Measurements from ENCODE around the gene DLK2. TPM values are rescaled to one million over a fixed set of nuclear protein-coding genes. Genes with fewer than 3 reads are reported as not detected.

Gene DLK2
- total RNA-seq, 2 experiments from 2014 or later = 1.2 to 1.4 TPM

DNA sequence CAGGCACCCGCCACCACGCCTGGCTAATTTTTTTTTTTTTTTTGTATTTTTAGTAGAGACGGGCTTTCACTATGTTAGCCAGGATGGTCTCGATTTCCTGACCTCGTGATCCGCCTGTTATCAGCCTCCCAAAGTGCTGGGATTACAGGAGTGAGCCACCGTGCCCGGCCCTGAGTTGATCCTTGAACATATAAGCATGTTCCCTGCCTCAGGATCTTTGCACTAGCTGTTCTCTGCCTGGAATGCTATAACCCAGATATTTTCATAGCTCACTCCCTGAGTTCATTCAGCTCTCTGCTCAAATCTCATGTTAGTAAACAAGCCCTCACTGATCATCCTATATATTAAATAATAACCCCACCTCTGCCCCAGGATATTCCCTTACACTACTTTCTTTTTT, 9.0 kb upstream of the DLK2 start:
- CTCF ChIA-PET = interaction anchor here (0.7 to 1.3 kb wide), 3 partner anchors 11 to 366 kb away, joined by 3 read pairs; no protein-coding TSS in a partner anchor
- POLR2A ChIA-PET = interaction anchor here (0.7 kb wide), 1 partner anchor 11 kb away, joined by 3 read pairs; no protein-coding TSS in a partner anchor

DNA sequence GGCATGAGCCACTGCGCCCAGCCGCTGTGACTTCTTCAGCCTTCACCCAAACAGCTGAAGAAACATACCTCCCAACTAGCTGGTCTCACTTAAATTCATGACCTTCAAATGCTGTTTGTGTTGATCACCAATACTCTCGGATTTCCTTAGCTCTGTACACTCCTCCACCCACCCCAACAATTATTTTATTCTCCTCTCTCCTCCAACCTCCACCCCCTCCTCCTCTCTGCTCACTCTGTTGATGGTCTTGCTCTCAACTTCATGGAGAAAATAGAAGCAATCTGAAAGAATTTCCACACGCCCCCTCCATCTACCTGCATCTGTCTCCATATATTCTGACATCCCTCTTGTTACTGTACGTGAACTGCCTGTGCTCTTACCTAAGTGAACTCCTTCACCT, 6.6 kb upstream of the DLK2 start:
- POLR2A ChIA-PET = no interaction called here
- CTCF ChIA-PET = interaction anchor here (0.9 to 1.0 kb wide), 2 partner anchors 43 to 45 kb away, joined by 3 read pairs; no protein-coding TSS in a partner anchor

DNA sequence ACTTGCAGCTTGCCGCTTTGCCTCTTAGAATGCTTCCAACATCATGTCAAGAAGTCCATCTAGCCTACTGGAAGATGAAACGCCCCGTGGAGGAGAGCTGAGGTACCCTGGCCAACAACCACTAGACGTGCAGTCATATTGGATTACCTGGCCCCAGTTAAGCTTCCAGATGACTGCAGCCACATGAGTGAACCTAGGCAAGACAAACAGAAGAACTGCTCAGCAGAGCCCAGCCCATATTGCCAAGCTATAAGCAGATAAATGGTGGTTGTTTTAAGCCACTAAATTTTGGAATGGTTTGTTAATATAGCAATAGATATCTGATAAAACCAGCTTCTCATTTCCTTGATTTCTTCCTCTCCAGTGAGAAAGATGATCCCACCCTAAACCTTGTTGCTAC, 4.7 kb upstream of the DLK2 start:
- CTCF ChIA-PET = no interaction called here
- POLR2A ChIA-PET = no interaction called here

DNA sequence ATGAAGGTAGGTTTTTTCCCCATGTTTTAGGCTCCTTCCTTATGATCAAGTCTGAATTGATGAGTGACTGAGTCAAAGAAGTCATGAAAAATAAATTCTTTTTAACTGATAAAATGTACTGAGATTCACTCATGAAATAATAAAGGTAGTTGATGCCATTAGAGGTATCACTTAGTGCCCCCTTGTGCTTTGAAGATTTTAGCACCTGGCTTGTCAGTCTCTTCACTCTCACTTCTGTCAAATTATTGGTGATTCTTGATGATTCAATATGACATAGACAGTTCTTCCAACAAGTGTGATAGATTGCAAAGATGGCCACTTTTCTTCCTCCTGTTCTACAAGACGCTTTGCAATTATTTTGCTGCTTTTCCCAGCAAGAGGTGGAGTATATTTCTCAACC, 4.2 kb upstream of the DLK2 start:
- CTCF ChIA-PET = no interaction called here
- POLR2A ChIA-PET = no interaction called here

DNA sequence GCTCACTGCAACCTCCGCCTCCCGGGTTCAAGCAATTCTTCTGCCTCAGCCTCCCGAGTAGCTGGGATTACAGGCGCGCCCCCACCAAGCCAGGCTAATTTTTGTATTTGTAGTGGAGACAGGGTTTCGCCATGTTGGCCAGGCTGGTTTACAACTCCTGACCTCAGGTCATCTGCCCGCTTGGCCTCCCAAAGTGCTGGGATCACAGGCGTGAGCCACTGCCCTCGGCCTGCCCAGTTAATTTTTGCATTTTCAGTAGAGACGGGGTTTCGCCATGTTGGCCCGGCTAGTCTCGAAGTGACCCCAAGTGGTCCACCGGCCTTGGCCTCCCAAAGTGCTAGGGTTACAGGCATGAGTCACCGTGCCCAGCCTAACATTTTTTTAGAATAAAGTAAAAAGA, 2.8 kb upstream of the DLK2 start:
- ChIA-PET POLR2A (interaction anchor here (0.7 kb wide), 1 partner anchor 31 kb away, joined by 7 read pairs; the partner anchor contains the start of gene ABCC10), CTCF (interaction anchor here (5.3 kb wide), 1 partner anchor 48 kb away, joined by 33 read pairs; no protein-coding TSS in a partner anchor)

DNA sequence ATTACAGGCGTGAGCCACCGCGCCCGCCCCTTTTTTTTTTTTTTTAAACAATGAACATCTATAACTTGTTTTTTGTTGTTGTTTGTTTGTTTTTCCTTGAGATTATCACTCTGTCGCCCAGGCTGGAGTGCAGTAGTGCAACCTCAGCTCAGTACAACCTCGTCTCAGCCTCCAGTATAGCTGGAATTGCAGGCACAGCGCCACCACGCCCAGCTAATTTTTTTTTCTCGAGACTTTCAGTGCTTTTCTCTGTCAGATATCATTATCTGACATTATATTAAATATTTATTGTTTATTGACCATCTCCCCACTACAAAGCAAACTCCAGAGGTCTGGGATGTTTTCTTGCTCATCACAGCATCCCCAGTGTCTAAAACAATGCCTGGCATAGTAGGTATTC, 2.3 kb upstream of the DLK2 start:
- POLR2A ChIA-PET = interaction anchor here (0.6 to 0.7 kb wide), 3 partner anchors 20 to 47 kb away, joined by 3 to 7 read pairs (median 4); partner anchors contain the start of genes ABCC10 and TJAP1
- CTCF ChIA-PET = interaction anchor here (5.3 kb wide), 1 partner anchor 49 kb away, joined by 33 read pairs; no protein-coding TSS in a partner anchor

DNA sequence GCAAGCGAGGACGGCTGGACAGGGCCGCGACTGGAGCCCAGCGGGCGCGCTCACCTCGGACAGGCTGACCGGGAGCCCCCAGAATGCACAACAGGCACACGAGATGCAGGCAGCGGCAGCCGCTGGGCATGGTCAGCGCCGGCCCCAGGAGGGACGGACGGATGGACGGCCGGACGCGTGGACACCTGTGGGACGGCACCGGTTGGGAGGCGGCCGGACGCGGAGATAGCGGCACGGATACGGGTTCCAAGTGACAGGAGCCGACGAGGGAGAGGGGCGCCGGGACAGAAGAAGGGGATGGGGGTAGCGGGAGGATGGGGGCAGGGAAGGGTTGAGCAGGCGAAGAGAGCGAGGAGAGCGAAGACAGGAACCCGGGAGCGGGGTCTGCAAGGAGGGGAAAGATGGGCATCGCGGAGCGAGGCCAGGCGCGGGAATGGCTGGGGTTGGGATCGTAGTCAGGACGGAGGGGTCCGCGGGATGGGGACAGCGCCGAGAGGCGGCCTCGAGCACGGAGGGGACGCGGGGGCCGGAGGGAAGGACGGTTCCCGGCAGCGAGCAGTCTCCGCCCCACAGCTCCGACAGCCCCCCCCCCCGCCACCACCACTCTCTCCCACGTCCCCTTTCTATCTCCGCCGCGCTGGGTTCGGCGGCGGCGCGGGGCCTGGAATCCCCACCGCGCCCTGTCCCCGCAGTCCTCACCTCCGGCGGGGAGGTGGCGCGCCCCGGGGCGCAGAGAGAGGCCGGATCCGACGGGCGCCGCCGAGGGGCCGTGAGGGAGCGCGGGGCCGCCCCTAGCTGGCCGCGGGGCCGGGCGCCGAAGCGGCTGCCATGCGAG, 435 bp downstream of the DLK2 start:
- CTCF ChIA-PET = interaction anchor here (0.5 to 5.3 kb wide), 7 partner anchors 14 to 51 kb away, joined by 3 to 33 read pairs (median 3); partner anchors contain the start of gene TJAP1
- POLR2A ChIA-PET = interaction anchor here (0.5 to 1.5 kb wide), 4 partner anchors 22 to 86 kb away, joined by 4 to 8 read pairs (median 7); partner anchors contain the start of genes TJAP1 and ZNF318

DNA sequence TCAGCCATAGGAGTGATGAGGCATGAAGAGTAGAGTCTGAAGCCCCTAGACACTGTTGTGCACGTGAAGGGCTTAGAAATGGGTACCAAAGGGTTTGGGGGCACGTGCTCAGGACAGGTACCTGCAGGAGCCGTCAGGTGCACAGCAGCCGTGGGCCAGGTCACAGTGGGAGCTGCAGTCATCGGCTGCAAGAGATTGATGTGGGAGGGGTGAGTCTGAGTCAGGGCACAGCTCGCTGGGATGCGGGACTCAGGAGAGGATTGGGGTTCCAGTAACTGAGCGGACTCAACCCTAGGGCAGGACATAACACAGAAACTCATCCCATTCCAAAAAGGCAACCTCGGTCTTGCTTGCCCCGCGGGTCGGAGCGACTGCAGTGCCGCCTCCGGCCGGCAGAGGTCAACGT, 1.1 kb downstream of the DLK2 start:
- POLR2A ChIA-PET = interaction anchor here (0.5 kb wide), 1 partner anchor 75 kb away, joined by 4 read pairs; no protein-coding TSS in a partner anchor
- CTCF ChIA-PET = interaction anchor here (1.4 to 5.3 kb wide), 2 partner anchors 46 to 52 kb away, joined by 3 to 33 read pairs; no protein-coding TSS in a partner anchor

DNA sequence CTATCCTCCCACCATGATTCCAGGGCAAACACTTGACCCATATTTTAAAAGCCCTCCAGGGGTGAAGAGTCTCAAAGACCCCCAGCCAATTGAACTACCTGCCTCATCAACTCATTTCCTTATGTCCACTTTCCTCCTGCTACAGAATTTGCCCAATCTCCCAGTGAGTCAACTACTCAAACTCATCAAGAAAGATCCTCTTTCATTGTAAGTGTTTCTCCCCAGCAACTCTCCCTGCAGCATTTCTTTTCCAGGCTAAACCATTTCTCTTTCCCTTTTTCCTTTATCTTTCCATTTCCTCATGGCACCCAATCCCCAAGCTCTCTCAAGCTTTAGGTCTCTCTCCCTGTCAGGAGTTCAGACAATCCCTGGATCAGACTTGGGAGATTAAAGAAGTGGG, 1.5 kb downstream of the DLK2 start:
- ChIA-PET POLR2A (interaction anchor here (0.5 kb wide), 1 partner anchor 10 kb away, joined by 3 read pairs; no protein-coding TSS in a partner anchor), CTCF (interaction anchor here (0.6 to 5.3 kb wide), 3 partner anchors 47 to 103 kb away, joined by 3 to 33 read pairs (median 7); no protein-coding TSS in a partner anchor)

DNA sequence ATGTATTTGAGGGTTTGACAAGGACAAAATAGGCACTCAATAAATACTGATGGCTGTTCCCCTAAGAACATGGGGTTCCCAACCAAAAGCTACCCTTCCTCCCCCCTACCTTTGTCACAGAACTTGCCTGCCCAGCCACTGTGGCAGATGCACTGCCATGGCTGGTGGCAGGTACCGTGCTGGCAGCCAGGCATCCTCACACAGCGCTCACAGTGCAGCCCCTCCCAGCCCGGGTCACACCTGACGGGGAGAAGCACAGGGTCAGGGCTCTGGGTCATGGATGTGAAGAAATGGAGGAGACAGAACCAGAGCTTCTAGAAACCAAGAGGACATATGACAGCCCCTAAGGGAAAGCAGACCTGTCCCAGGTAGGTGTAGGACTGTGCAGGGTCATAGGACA, 2.5 kb downstream of the DLK2 start:
- ChIA-PET POLR2A (no interaction called here), CTCF (interaction anchor here (1.4 kb wide), 1 partner anchor 229 kb away, joined by 4 read pairs; no protein-coding TSS in a partner anchor)

DNA sequence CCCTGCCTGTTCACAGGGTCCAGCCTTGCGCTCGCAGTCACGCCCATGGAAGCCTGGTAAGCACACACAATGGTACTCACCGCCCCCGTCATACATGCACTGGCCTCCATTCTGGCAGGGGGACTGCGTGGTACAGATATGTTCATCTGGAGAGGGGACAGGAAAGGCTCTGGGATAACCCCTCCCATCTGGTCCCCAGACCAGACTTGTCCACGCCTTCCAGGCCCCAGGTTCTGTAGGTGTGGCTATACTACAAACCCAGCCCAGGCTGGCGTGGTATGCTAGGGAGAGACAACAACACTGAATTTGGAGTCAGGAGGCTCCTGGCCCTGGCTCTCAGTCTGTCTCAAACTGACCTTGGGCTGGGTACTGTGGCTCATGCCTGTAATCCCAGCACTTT, 3.4 kb downstream of the DLK2 start:
- ChIA-PET CTCF (interaction anchor here (1.4 kb wide), 1 partner anchor 228 kb away, joined by 4 read pairs; no protein-coding TSS in a partner anchor), POLR2A (no interaction called here)

DNA sequence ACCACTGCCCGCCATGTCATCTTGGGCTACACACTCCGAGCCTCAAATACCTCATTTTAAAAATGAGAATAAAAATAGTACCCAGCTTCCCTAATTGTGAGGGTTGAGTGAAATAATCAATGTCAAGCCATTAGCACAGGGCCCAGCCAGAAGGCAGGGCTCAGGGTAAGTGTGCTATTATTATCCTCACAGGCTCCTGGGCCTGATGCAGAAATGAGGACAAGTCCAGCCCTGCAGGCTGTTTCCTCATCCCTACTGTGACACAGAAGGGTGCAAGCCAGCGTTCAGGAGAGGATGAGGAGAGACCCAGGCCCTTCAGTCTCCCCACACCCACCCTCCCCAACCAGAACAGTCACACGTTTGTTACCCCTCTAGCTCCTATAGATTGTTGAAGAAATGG, 4.0 kb downstream of the DLK2 start:
- CTCF ChIA-PET = no interaction called here
- POLR2A ChIA-PET = no interaction called here

DNA sequence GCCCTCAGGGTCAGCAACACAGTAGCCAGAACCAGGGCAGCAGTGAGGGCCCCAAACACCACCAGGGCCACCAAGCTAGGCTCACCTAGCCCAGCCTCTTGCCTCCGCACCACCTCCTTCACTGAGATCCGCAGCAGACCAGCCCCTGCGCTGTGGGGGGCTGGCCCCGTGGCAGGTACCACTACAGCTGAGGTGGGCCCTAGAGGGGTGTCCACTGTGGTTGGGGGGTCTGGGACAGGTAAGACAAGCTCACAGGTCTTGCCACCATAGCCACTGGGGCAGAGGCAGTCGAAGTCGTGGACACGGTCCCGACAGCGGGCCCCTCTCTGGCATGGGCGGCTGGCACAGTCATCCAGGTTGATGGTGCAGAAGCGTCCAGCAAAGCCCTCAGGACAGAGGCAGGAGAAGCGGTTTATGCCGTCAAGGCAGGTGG, 4.6 kb downstream of the DLK2 start:
- POLR2A ChIA-PET = no interaction called here
- CTCF ChIA-PET = no interaction called here

DNA sequence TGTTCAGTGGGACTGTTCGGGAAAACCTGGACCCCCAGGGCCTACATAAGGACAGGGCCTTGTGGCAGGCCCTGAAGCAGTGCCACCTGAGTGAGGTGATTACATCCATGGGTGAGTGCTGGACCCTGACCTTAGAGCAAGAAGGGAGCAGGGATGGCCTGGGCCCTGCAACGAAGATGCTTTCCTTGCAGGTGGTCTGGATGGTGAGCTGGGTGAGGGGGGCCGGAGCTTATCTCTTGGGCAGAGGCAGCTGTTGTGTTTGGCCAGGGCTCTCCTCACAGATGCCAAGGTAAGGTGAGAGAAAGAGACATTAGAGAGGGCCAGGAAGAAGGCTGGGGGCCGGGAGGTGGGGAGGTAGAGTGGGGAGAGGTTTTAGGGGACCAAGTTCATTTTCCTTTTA, 6.4 kb downstream of the DLK2 start:
- CTCF ChIA-PET = interaction anchor here (0.6 to 1.0 kb wide), 2 partner anchors 58 to 59 kb away, joined by 3 read pairs; no protein-coding TSS in a partner anchor
- POLR2A ChIA-PET = no interaction called here

DNA sequence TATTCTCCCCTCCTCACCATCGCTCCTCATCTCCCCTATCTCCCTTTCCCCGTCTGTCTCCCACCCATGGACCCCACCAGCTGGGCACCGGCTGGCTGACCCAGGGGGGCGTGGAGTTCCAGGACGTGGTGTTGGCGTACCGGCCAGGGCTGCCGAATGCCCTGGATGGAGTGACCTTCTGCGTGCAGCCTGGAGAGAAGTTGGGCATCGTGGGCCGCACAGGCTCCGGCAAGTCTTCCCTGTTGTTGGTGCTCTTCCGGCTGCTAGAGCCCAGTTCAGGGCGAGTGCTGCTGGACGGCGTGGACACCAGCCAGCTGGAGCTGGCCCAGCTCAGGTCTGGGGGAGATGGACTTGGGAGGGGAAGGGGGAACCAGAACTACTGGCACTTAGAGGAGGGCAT, 7.7 kb downstream of the DLK2 start:
- POLR2A ChIA-PET = interaction anchor here (0.5 kb wide), 1 partner anchor 26 kb away, joined by 3 read pairs; no protein-coding TSS in a partner anchor
- CTCF ChIA-PET = interaction anchor here (1.0 kb wide), 2 partner anchors 59 to 61 kb away, joined by 3 read pairs; no protein-coding TSS in a partner anchor

DNA sequence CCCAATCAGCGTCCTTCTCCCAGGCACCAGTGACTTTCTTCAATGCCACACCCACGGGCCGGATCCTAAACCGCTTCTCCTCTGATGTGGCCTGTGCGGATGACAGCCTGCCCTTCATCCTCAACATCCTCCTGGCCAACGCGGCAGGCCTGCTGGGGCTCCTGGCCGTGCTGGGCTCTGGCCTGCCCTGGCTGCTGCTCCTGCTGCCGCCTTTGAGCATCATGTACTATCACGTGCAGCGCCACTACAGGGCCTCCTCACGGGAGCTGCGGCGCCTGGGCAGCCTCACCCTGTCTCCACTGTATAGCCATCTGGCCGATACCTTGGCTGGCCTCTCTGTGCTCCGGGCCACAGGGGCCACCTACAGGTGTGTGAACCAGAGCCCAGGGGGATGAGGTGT, 9.8 kb downstream of the DLK2 start:
- ChIA-PET POLR2A (no interaction called here), CTCF (no interaction called here)

DNA sequence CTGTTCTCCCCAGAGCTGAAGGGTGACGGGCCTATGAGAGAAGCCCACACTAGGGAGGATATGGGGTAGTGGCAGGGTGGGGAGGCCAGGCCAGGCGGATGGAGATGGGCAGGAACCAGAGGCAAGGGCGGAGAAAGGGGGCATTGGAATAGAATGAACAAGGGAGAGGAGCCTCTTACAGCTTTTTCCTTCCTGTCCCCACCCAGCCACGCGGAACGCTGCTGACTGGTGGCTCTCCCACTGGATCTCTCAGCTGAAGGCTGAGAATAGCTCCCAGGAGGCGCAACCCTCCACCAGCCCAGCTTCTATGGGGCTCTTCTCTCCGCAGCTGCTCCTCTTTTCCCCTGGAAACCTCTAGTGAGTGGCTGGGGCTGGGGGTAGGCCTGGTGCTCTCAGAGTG, 10.8 kb downstream of the DLK2 start:
- ChIA-PET POLR2A (no interaction called here), CTCF (interaction anchor here (1.2 kb wide), 1 partner anchor 10 kb away, joined by 3 read pairs; no protein-coding TSS in a partner anchor)

DNA sequence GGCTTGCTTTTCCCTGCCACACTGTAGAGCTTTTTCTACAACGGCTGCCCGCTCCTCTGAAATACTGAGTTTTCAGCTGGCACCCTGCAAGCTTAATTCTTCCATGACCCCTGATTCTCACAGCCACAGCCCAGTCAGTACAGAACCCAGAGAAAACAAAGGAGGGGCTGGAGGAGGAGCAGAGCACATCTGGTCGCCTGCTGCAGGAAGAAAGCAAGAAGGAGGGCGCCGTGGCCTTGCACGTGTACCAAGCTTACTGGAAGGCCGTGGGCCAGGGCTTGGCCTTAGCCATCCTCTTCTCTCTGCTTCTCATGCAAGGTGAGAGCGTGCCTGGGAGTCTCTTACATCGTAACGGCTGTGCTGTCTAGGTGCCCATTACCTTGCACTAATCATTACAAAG, 11.3 kb downstream of the DLK2 start:
- ChIA-PET CTCF (interaction anchor here (1.2 kb wide), 1 partner anchor 9 kb away, joined by 3 read pairs; no protein-coding TSS in a partner anchor), POLR2A (no interaction called here)

DNA sequence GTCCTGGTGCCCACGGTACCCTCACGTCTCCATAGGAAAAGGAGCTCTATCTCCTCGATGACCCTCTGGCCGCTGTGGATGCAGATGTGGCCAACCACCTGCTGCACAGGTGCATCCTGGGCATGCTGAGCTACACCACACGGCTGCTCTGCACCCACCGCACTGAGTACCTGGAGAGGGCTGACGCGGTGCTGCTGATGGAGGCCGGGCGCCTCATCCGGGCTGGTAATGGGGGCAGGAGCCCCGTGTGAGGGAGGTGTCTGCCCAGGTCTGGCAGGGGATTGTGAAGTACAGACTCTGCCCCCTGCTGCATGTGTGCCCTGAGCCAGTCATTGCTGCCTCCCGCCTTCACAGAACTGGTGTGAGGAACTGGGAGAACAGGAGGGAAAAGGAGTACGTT, 12.4 kb downstream of the DLK2 start:
- POLR2A ChIA-PET = no interaction called here
- CTCF ChIA-PET = no interaction called here

DNA sequence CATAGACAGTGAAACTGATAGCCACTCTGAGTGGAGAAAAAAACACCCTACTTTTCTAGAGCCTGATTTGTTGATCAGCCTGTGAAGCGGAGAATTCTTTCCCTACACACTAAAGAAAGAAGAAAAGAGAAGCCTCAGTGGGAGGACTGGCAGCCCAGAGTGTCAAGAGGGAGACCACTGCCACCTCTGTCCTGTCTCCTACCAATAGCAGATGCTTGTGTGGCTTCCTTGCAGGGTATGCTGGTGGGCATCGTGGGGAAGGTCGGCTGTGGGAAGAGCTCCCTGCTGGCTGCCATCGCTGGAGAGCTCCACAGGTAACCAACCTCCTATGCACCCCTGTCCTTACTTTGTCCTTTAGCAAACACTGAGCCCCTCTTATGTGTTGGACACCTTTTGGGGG, 17.6 kb downstream of the DLK2 start:
- ChIA-PET CTCF (interaction anchor here (1.2 kb wide), 1 partner anchor 11 kb away, joined by 3 read pairs; the partner anchor contains the start of gene ABCC10), POLR2A (no interaction called here)

Data from activated CD8-positive, alpha-beta memory T cell treated with anti-CD3 and anti-CD28 coated beads for 36 hours (primary cell).